HG02938 (cell line): ENCODE data around the gene MTUS2.

ENCODE experiments used
- ATAC-seq: cut with Tn5 transposase; IDR thresholded peaks from one replicate; pipeline ENCODE4 v1.9.1; 2021; ENCODE audit warnings: mild to moderate bottlenecking, moderate library complexity; ENCODE audit not compliant: unreplicated experiment

MTUS2 gene

GRCh38 chr13:29514720-29515310, 694.7 kb downstream of the MTUS2 start:
- no peak for ATAC-seq

GRCh38 chr13:29515372-29515771, 695.2 kb downstream of the MTUS2 start:
- ATAC-seq = no peak

GRCh38 chr13:29516012-29516411, 695.9 kb downstream of the MTUS2 start:
- ATAC-seq = no peak

- ATAC-seq = no peak
These were observed 696.7 kb downstream of the MTUS2 start for GRCh38 chr13:29516880-29517279.

- ATAC-seq = no peak
These were observed 699.8 kb downstream of the MTUS2 start for GRCh38 chr13:29519921-29520320.

GRCh38 chr13:29520671-29521070, 700.5 kb downstream of the MTUS2 start:
- no peak for ATAC-seq

GRCh38 chr13:29521336-29521735, 701.2 kb downstream of the MTUS2 start:
- no peak for ATAC-seq

GRCh38 chr13:29522044-29522685, 702.0 kb downstream of the MTUS2 start:
- no peak for ATAC-seq

- ATAC-seq = no peak
These were observed 703.2 kb downstream of the MTUS2 start for GRCh38 chr13:29523199-29523961.

- no peak for ATAC-seq
These were observed 704.0 kb downstream of the MTUS2 start for GRCh38 chr13:29524176-29524575.

GRCh38 chr13:29524641-29525040, 704.5 kb downstream of the MTUS2 start:
- no peak for ATAC-seq

GRCh38 chr13:29525757-29526156, 705.6 kb downstream of the MTUS2 start:
- ATAC-seq = no peak

- no peak for ATAC-seq
These were observed 706.6 kb downstream of the MTUS2 start for GRCh38 chr13:29526741-29527140.

- no peak for ATAC-seq
These were observed 707.4 kb downstream of the MTUS2 start for GRCh38 chr13:29527511-29527910.

GRCh38 chr13:29527916-29528315, 707.8 kb downstream of the MTUS2 start:
- ATAC-seq = no peak

- no peak for ATAC-seq
These were observed 709.6 kb downstream of the MTUS2 start for GRCh38 chr13:29529754-29530153.

GRCh38 chr13:29530901-29531300, 710.8 kb downstream of the MTUS2 start:
- ATAC-seq = no peak

- ATAC-seq = no peak
These were observed 712.0 kb downstream of the MTUS2 start for GRCh38 chr13:29532116-29532515.

GRCh38 chr13:29532821-29533220, 712.7 kb downstream of the MTUS2 start:
- ATAC-seq = no peak

- no peak for ATAC-seq
These were observed 713.9 kb downstream of the MTUS2 start for GRCh38 chr13:29534083-29534482.

- ATAC-seq = no peak
These were observed 715.8 kb downstream of the MTUS2 start for GRCh38 chr13:29535663-29536655.
